ENCODE results near the gene GAA.

GRCh38 chr17:80166446-80166845 is 65.1 kb downstream of the GAA start:
- TF ChIP-seq, protein P1, sequence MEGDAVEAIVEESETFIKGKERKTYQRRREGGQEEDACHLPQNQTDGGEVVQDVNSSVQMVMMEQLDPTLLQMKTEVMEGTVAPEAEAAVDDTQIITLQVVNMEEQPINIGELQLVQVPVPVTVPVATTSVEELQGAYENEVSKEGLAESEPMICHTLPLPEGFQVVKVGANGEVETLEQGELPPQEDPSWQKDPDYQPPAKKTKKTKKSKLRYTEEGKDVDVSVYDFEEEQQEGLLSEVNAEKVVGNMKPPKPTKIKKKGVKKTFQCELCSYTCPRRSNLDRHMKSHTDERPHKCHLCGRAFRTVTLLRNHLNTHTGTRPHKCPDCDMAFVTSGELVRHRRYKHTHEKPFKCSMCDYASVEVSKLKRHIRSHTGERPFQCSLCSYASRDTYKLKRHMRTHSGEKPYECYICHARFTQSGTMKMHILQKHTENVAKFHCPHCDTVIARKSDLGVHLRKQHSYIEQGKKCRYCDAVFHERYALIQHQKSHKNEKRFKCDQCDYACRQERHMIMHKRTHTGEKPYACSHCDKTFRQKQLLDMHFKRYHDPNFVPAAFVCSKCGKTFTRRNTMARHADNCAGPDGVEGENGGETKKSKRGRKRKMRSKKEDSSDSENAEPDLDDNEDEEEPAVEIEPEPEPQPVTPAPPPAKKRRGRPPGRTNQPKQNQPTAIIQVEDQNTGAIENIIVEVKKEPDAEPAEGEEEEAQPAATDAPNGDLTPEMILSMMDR (IDR thresholded peaks at IDR 0.05) = no peak
- TF ChIP-seq EP300 (IDR thresholded peaks at IDR 0.05) = no peak
- TF ChIP-seq POLR2A (IDR thresholded peaks at IDR 0.05) = no peak
